CD14-positive monocyte (primary cell): Measurements from ENCODE around the gene PLD3. TPM values are rescaled to one million over a fixed set of nuclear protein-coding genes. Genes with fewer than 3 reads are reported as not detected.
A peak's percentile ranks its signal among the peaks of the same experiment; 100 is the strongest.

Experiments used
- DNase-seq, 3 donors: peaks; one replicate each; pipeline ENCODE4 v3.0.0-alpha.2; 2011 to 2022
- H2AFZ ChIP-seq: 2 replicates; pipeline ENCODE4 v1.6.0; 2012; ENCODE audit warnings: mild to moderate bottlenecking, low read depth, low read length, inconsistent platforms; ENCODE audit not compliant: insufficient read depth, poor library complexity, severe bottlenecking
- H3K27ac ChIP-seq, 2 donors: 1 replicate in 1 of 2; 2 replicates in 1 of 2; pipeline ENCODE4 v1.5.1; 2012 to 2013; ENCODE audit warnings: low read length in 2 of 2, control low read depth in 1 of 2, inconsistent platforms in 1 of 2, low read depth in 1 of 2, mild to moderate bottlenecking in 1 of 2
- H3K27me3 ChIP-seq, 2 donors: one replicate each; pipeline versions ENCODE4 v1.6.0 to v1.6.1; 2011 to 2013; ENCODE audit warnings: low read length in 2 of 2; ENCODE audit not compliant: control insufficient read depth in 2 of 2, insufficient read depth in 2 of 2
- H3K36me3 ChIP-seq, 2 donors: replicated peaks in 1 of 2; 1 replicate in 1 of 2; 2 replicates in 1 of 2; pipeline versions ENCODE4 v1.5.1 to v1.6.1; 2012 to 2013; ENCODE audit warnings: low read length in 2 of 2, control low read depth in 1 of 2, inconsistent platforms in 1 of 2, mild to moderate bottlenecking in 1 of 2; ENCODE audit not compliant: insufficient read depth in 2 of 2, control insufficient read depth in 1 of 2
- H3K4me1 ChIP-seq, 2 donors: 1 replicate in 1 of 2; 2 replicates in 1 of 2; pipeline versions ENCODE4 v1.5.1 to v1.6.1; 2012 to 2013; ENCODE audit warnings: low read length in 2 of 2, control low read depth in 1 of 2, inconsistent platforms in 1 of 2, mild to moderate bottlenecking in 1 of 2, moderate library complexity in 1 of 2; ENCODE audit not compliant: insufficient read depth in 2 of 2, control insufficient read depth in 1 of 2
- H3K4me2 ChIP-seq: replicated peaks from 2 replicates; pipeline ENCODE3; 2012; ENCODE audit warnings: low read length, moderate library complexity, mild to moderate bottlenecking; ENCODE audit not compliant: poor library complexity, severe bottlenecking; ENCODE audit errors: extremely low read depth
- H3K4me3 ChIP-seq, 3 experiments: fragments of 200-600 bp in 1 of 3; sonication (generic) in 1 of 3; replicated peaks in 1 of 3; 1 replicate in 2 of 3; 2 replicates in 1 of 3; pipeline ENCODE4 v1.5.1; 2011 to 2013; ENCODE audit warnings: low read length in 3 of 3, mild to moderate bottlenecking in 3 of 3, control low read depth in 2 of 3, low read depth in 2 of 3, inconsistent platforms in 1 of 3, moderate library complexity in 1 of 3
- H3K79me2 ChIP-seq: 2 replicates; pipeline ENCODE4 v1.6.0; 2012; ENCODE audit warnings: mild to moderate bottlenecking, control low read depth, inconsistent platforms, low read length, moderate library complexity; ENCODE audit not compliant: insufficient read depth
- H3K9ac ChIP-seq: 2 replicates; pipeline ENCODE4 v1.6.0; 2017; ENCODE audit warnings: low read length, mild to moderate bottlenecking; ENCODE audit not compliant: insufficient read depth, poor library complexity, severe bottlenecking
- H3K9me3 ChIP-seq, 2 donors: replicated peaks in 1 of 2; 1 replicate in 1 of 2; 2 replicates in 1 of 2; pipeline versions ENCODE4 v1.5.1 to v1.6.1; 2012 to 2013; ENCODE audit warnings: low read length in 2 of 2, control low read depth in 1 of 2; ENCODE audit not compliant: control insufficient read depth in 1 of 2, insufficient read depth in 1 of 2
- H4K20me1 ChIP-seq: 2 replicates; pipeline ENCODE4 v1.6.0; 2012; ENCODE audit warnings: mild to moderate bottlenecking, low read length, control low read depth, moderate library complexity; ENCODE audit not compliant: insufficient read depth
- H3K27ac Mint-ChIP-seq, 7 donors: one replicate each; pipeline ENCODE4 v1.8.0; 2020; ENCODE audit warnings: mild to moderate bottlenecking in 7 of 7, mixed read lengths in 7 of 7, moderate library complexity in 6 of 7, inconsistent platforms in 2 of 7
- H3K27me3 Mint-ChIP-seq, 3 donors: one replicate each; pipeline ENCODE4 v1.8.0; 2021 to 2022; ENCODE audit warnings: low read depth in 3 of 3, mild to moderate bottlenecking in 3 of 3, mixed read lengths in 3 of 3, moderate library complexity in 3 of 3, inconsistent platforms in 1 of 3
- H3K36me3 Mint-ChIP-seq, 2 donors: one replicate each; pipeline ENCODE4 v1.8.0; 2020; ENCODE audit warnings: mixed read lengths in 2 of 2, inconsistent platforms in 1 of 2, mild to moderate bottlenecking in 1 of 2
- H3K4me1 Mint-ChIP-seq: one replicate; pipeline ENCODE4 v1.8.0; 2020; ENCODE audit warnings: mild to moderate bottlenecking, mixed read lengths
- H3K4me3 Mint-ChIP-seq, 2 donors: one replicate each; pipeline ENCODE4 v1.8.0; 2020; ENCODE audit warnings: mild to moderate bottlenecking in 2 of 2, mixed read lengths in 2 of 2, moderate library complexity in 1 of 2
- H3K9me3 Mint-ChIP-seq, 7 donors: one replicate each; pipeline ENCODE4 v1.8.0; 2020 to 2022; ENCODE audit warnings: mixed read lengths in 7 of 7, mild to moderate bottlenecking in 6 of 7, moderate library complexity in 6 of 7, inconsistent platforms in 2 of 7
- WGBS: methylation state at CpG from one replicate; pipeline ENCODE4 v1.1.5; 2013; ENCODE audit warnings: missing lambda C conversion rate; ENCODE audit not compliant: insufficient coverage; 5-methylcytosine and 5-hydroxymethylcytosine counted together
- intact Hi-C, 2 donors: fragments of 100-400 bp; cut with micrococcal nuclease; formaldehyde crosslinking; loops; one replicate each; pipeline versions ENCODE4 v1.15.0 to v1.15.1; 2023
- polyA plus RNA-seq, 3 donors: library from polyadenylated mRNA; depleted of rRNA in 1 of 3; unstranded in 2 of 3; stranded (reverse) in 1 of 3; fragments of 300-500 nt in 2 of 3; fragments of >200 nt in 1 of 3; fragmentation: Illumina TruSeq in 2 of 3; gene quantifications; 1 replicate in 2 of 3; 2 replicates in 1 of 3; pipeline ENCODE4 v1.2.3, GENCODE V29; 2012 to 2021
- TF ChIP-seq, protein P1 (sequence below): fragments of 200-600 bp; IDR thresholded peaks from one replicate; pipeline ENCODE4 v1.8.0; 2022; ENCODE audit warnings: antibody characterized with exemption, mild to moderate bottlenecking

Gene PLD3
- polyA plus RNA-seq, 3 donors = 168 to 334 (median 170) TPM

DNA sequence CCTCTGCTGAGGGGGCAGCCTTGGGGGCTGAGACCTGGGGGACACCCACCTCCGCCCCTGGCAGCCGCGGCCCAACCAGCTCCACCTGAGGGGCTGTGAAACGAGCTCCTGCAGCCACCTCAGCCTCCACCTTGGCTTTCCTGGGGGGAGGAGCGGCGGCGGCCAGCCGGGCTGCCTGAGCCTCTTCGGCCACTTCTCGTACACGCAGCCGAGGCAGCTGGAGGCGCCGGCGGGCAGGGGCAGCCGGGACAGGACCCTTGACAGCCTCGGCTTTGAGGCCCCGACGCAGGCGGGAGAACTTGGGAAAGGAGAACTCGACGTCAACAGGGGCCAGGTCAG, 49.0 kb downstream of the PLD3 start:
- Histone ChIP-seq H3K9me3 (no peaks in the 10 kb centered on the region), H2AFZ (no peak overlapping the region), H4K20me1 (no peaks in the 10 kb centered on the region), H3K79me2 (no peaks in the 10 kb centered on the region), H3K4me1 (peaks cover 8 to 12% of the 10 kb centered on the region in 2 donors), H3K4me3 (no peak overlapping the region), H3K4me2 (no peak overlapping the region), H3K36me3 (no peaks in the 10 kb centered on the region), H3K9ac (no peak overlapping the region), H3K27ac (no peak overlapping the region), H3K27me3 (no peaks in the 10 kb centered on the region)
- intact Hi-C loops = loop anchor here in 1 of 2 donors (10.0 kb wide), 1 partner anchor 93 kb away; no protein-coding TSS in a partner anchor
- TF ChIP-seq, protein P1, sequence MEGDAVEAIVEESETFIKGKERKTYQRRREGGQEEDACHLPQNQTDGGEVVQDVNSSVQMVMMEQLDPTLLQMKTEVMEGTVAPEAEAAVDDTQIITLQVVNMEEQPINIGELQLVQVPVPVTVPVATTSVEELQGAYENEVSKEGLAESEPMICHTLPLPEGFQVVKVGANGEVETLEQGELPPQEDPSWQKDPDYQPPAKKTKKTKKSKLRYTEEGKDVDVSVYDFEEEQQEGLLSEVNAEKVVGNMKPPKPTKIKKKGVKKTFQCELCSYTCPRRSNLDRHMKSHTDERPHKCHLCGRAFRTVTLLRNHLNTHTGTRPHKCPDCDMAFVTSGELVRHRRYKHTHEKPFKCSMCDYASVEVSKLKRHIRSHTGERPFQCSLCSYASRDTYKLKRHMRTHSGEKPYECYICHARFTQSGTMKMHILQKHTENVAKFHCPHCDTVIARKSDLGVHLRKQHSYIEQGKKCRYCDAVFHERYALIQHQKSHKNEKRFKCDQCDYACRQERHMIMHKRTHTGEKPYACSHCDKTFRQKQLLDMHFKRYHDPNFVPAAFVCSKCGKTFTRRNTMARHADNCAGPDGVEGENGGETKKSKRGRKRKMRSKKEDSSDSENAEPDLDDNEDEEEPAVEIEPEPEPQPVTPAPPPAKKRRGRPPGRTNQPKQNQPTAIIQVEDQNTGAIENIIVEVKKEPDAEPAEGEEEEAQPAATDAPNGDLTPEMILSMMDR = no peak
- H3K27me3 Mint-ChIP-seq = peaks cover 0 to 21% (median 18%) of the 10 kb centered on the region in 3 donors
- H3K4me3 Mint-ChIP-seq = no peak overlapping the region
- peaks cover 0 to 3% of the 10 kb centered on the region in 2 donors for H3K36me3 Mint-ChIP-seq
- H3K27ac Mint-ChIP-seq = no peak overlapping the region
- DNase-seq = no peak
- H3K4me1 Mint-ChIP-seq = peaks cover 16% of the 10 kb centered on the region
- 96% methylated on average over 19 of the region's 22 CpGs for WGBS
- H3K9me3 Mint-ChIP-seq = peaks cover 0 to 3% (median 0%) of the 10 kb centered on the region in 7 donors

DNA sequence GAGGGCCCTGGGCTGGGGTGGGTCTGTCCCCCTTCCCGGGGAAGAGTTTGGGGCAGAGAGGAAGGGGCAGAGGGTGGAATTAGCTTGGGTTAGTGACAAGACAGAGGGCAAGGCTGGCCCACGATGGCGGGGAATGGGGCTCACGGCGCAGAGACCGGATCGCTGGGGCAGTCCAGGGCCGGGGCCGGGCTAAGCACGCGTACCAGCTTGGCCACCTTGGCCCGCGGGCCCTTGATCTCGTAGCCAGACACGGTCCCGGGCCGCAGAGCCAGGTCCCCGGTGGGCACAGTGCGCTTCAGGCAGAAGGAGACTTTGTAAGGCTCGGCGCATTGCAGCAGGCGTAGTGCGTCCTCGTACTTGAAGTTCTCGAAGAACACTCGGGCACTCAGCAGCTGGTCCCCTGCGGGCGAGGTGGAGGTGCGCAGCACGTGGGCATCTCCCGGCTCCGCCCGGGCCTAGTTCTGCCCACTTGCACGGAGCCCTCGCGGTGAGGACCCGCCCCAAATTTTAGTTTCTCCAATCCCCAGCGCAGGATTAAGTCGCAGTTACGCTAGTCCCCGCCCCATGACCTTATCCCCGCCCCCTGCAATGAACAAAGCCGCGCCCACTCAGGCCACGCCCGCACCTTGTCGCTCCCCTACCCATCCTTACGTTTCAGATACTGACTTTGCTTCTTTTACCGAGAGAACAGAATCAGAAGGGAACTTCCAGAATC, 50.1 kb downstream of the PLD3 start:
- H3K4me3 ChIP-seq = peak overlapping the region in 2 of 3 experiments; percentile 7 to 50
- H3K9ac ChIP-seq = no peak overlapping the region
- H3K79me2 ChIP-seq = no peaks in the 10 kb centered on the region
- Mint-ChIP-seq H3K4me3 (peak overlapping the region; percentile 42 to 60), H3K4me1 (peaks cover 20% of the 10 kb centered on the region), H3K27ac (peak overlapping the region in 1 of 7 donors; percentile 27), H3K9me3 (peaks cover 0 to 3% (median 0%) of the 10 kb centered on the region in 7 donors), H3K36me3 (peaks cover 0 to 3% of the 10 kb centered on the region in 2 donors), H3K27me3 (peaks cover 0 to 21% (median 18%) of the 10 kb centered on the region in 3 donors)
- TF ChIP-seq, protein P1 = no peak
- no peak overlapping the region for H3K27ac ChIP-seq
- H3K9me3 ChIP-seq = no peaks in the 10 kb centered on the region
- no peaks in the 10 kb centered on the region for H3K36me3 ChIP-seq
- WGBS = 39% methylated on average over 49 of the region's 49 CpGs
- DNase-seq = peak; percentile 59 to 62 (median 60)
- H2AFZ ChIP-seq = peak overlapping the region; percentile 21
- H3K4me2 ChIP-seq = peak overlapping the region; percentile 66
- no peaks in the 10 kb centered on the region for H3K27me3 ChIP-seq
- peaks cover 14 to 20% of the 10 kb centered on the region in 2 donors for H3K4me1 ChIP-seq
- intact Hi-C loops = loop anchor here in 1 of 2 donors (10.0 kb wide), 1 partner anchor 94 kb away; no protein-coding TSS in a partner anchor
- no peaks in the 10 kb centered on the region for H4K20me1 ChIP-seq
